ENCODE data around the gene CDC42BPB.

GRCh38 chr14:103007555-103007954 lies 49.8 kb downstream of the CDC42BPB start:
- TF ChIP-seq POLR2A (IDR thresholded peaks at IDR 0.05) (no peak), CTCF (IDR thresholded peaks at IDR 0.05) (no peak)
